ENCODE data around the gene LAMA3. TPM values are rescaled to one million over a fixed set of nuclear protein-coding genes. Genes with fewer than 3 reads are reported as not detected.
"Not testable (repeated sequence)": the region's sequence is repeated elsewhere in the genome, so short reads cannot be mapped to it uniquely, and the experiment has no call there.

The LAMA3 gene
- total RNA-seq, 2 experiments from 2014 or later: 0.07 TPM; not detected in 1

- peak; percentile 31 for DNase-seq
- POLR2A ChIA-PET; H3K27ac Mint-ChIP-seq; H3K36me3 Mint-ChIP-seq; intact Hi-C loops (cut with micrococcal nuclease); H3K4me3 Mint-ChIP-seq; H3K9me3 Mint-ChIP-seq; CTCF ChIA-PET: not testable (repeated sequence)
- peaks cover 15% of the 10 kb centered on the region for H3K4me1 Mint-ChIP-seq (ENCODE audit: low read depth)
- H3K27me3 Mint-ChIP-seq: peaks cover 16% of the 10 kb centered on the region
Observed at GRCh38 chr18:23741967-23742366, 52.7 kb downstream of the LAMA3 start.

- Mint-ChIP-seq H3K27ac (no peak overlapping the region), H3K4me3 (no peak overlapping the region), H3K27me3 (peaks cover 21% of the 10 kb centered on the region), H3K4me1 (ENCODE audit: low read depth) (peaks cover 5% of the 10 kb centered on the region), H3K9me3 (no peaks in the 10 kb centered on the region), H3K36me3 (no peaks in the 10 kb centered on the region)
- ChIA-PET CTCF (interaction anchor here (0.6 to 1.2 kb wide), 2 partner anchors 26 to 299 kb away, joined by 3 read pairs; no protein-coding TSS in a partner anchor), POLR2A (no interaction called here)
- DNase-seq: no peak
- intact Hi-C loops (cut with micrococcal nuclease): no loop called here
Observed at GRCh38 chr18:23743733-23744333, 54.6 kb downstream of the LAMA3 start.

- H3K4me3 Mint-ChIP-seq: no peak overlapping the region
- H3K9me3 Mint-ChIP-seq: no peaks in the 10 kb centered on the region
- POLR2A ChIA-PET: no interaction called here
- intact Hi-C loops (cut with micrococcal nuclease): no loop called here
- no peak for DNase-seq
- peaks cover 2% of the 10 kb centered on the region for H3K4me1 Mint-ChIP-seq (ENCODE audit: low read depth)
- H3K27ac Mint-ChIP-seq: no peak overlapping the region
- no peaks in the 10 kb centered on the region for H3K36me3 Mint-ChIP-seq
- peaks cover 28% of the 10 kb centered on the region for H3K27me3 Mint-ChIP-seq
- CTCF ChIA-PET: no interaction called here
Observed at GRCh38 chr18:23745366-23745765, 56.1 kb downstream of the LAMA3 start.

GRCh38 chr18:23746851-23747250, 57.6 kb downstream of the LAMA3 start:
- Mint-ChIP-seq H3K36me3 (no peaks in the 10 kb centered on the region), H3K27me3 (peaks cover 28% of the 10 kb centered on the region)
- POLR2A ChIA-PET: no interaction called here

GRCh38 chr18:23752363-23752762, 63.1 kb downstream of the LAMA3 start:
- intact Hi-C loops (cut with micrococcal nuclease): no loop called here
- Mint-ChIP-seq H3K4me3 (no peak overlapping the region), H3K36me3 (no peaks in the 10 kb centered on the region), H3K27ac (no peak overlapping the region), H3K27me3 (peaks cover 12% of the 10 kb centered on the region), H3K9me3 (no peaks in the 10 kb centered on the region), H3K4me1 (ENCODE audit: low read depth) (no peaks in the 10 kb centered on the region)
- ChIA-PET POLR2A (no interaction called here), CTCF (no interaction called here)
- no peak for DNase-seq

More at GRCh38 chr18:23746851-23747250, 57.6 kb downstream of the LAMA3 start:
- CTCF ChIA-PET: no interaction called here
- Mint-ChIP-seq H3K4me1 (ENCODE audit: low read depth) (peaks cover 2% of the 10 kb centered on the region), H3K27ac (no peak overlapping the region), H3K4me3 (no peak overlapping the region), H3K9me3 (no peaks in the 10 kb centered on the region)
- DNase-seq: no peak
- intact Hi-C loops (cut with micrococcal nuclease): no loop called here

- Mint-ChIP-seq H3K36me3 (no peaks in the 10 kb centered on the region), H3K27ac (no peak overlapping the region), H3K27me3 (peaks cover 8% of the 10 kb centered on the region), H3K4me3 (no peak overlapping the region), H3K4me1 (ENCODE audit: low read depth) (no peaks in the 10 kb centered on the region), H3K9me3 (no peaks in the 10 kb centered on the region)
- ChIA-PET CTCF (no interaction called here), POLR2A (no interaction called here)
- intact Hi-C loops (cut with micrococcal nuclease): no loop called here
- DNase-seq: no peak
Observed at GRCh38 chr18:23752796-23753195, 63.5 kb downstream of the LAMA3 start.

- Mint-ChIP-seq H3K9me3 (no peaks in the 10 kb centered on the region), H3K27me3 (peaks cover 5% of the 10 kb centered on the region), H3K4me3 (no peak overlapping the region), H3K27ac (no peak overlapping the region), H3K36me3 (no peaks in the 10 kb centered on the region), H3K4me1 (ENCODE audit: low read depth) (no peaks in the 10 kb centered on the region)
- no peak for DNase-seq
- ChIA-PET CTCF (no interaction called here), POLR2A (no interaction called here)
- intact Hi-C loops (cut with micrococcal nuclease): no loop called here
Observed at GRCh38 chr18:23756590-23757436, 67.6 kb downstream of the LAMA3 start.

- H3K4me1 Mint-ChIP-seq (ENCODE audit: low read depth): no peaks in the 10 kb centered on the region
- ChIA-PET POLR2A (no interaction called here), CTCF (no interaction called here)
- intact Hi-C loops (cut with micrococcal nuclease): no loop called here
- no peak overlapping the region for H3K4me3 Mint-ChIP-seq
- H3K27ac Mint-ChIP-seq: no peak overlapping the region
- no peaks in the 10 kb centered on the region for H3K36me3 Mint-ChIP-seq
- peaks cover 5% of the 10 kb centered on the region for H3K27me3 Mint-ChIP-seq
- no peaks in the 10 kb centered on the region for H3K9me3 Mint-ChIP-seq
- no peak for DNase-seq
Observed at GRCh38 chr18:23757437-23757733, 68.1 kb downstream of the LAMA3 start.

GRCh38 chr18:23758281-23758680, 69.0 kb downstream of the LAMA3 start:
- intact Hi-C loops (cut with micrococcal nuclease): no loop called here
- no peaks in the 10 kb centered on the region for H3K36me3 Mint-ChIP-seq
- ChIA-PET CTCF (no interaction called here), POLR2A (no interaction called here)
- no peak overlapping the region for H3K4me3 Mint-ChIP-seq
- H3K4me1 Mint-ChIP-seq (ENCODE audit: low read depth): no peaks in the 10 kb centered on the region
- peaks cover 5% of the 10 kb centered on the region for H3K27me3 Mint-ChIP-seq
- H3K27ac Mint-ChIP-seq: no peak overlapping the region
- no peak for DNase-seq
- no peaks in the 10 kb centered on the region for H3K9me3 Mint-ChIP-seq

GRCh38 chr18:23761941-23762340, 72.7 kb downstream of the LAMA3 start:
- Mint-ChIP-seq H3K4me3 (no peak overlapping the region), H3K27me3 (peaks cover 6% of the 10 kb centered on the region), H3K36me3 (no peaks in the 10 kb centered on the region), H3K4me1 (ENCODE audit: low read depth) (no peaks in the 10 kb centered on the region), H3K27ac (no peak overlapping the region), H3K9me3 (no peaks in the 10 kb centered on the region)
- POLR2A ChIA-PET: no interaction called here
- CTCF ChIA-PET: no interaction called here
- intact Hi-C loops (cut with micrococcal nuclease): no loop called here
- no peak for DNase-seq

GRCh38 chr18:23763343-23763742, 74.1 kb downstream of the LAMA3 start:
- Mint-ChIP-seq H3K27me3 (peaks cover 6% of the 10 kb centered on the region), H3K4me1 (ENCODE audit: low read depth) (no peaks in the 10 kb centered on the region), H3K27ac (no peak overlapping the region), H3K9me3 (peaks cover 7% of the 10 kb centered on the region), H3K36me3 (no peaks in the 10 kb centered on the region), H3K4me3 (no peak overlapping the region)
- intact Hi-C loops (cut with micrococcal nuclease): no loop called here
- POLR2A ChIA-PET: no interaction called here
- DNase-seq: no peak
- CTCF ChIA-PET: no interaction called here

- H3K4me1 Mint-ChIP-seq (ENCODE audit: low read depth): no peaks in the 10 kb centered on the region
- no peak overlapping the region for H3K4me3 Mint-ChIP-seq
- DNase-seq: no peak
- peaks cover 1% of the 10 kb centered on the region for H3K27me3 Mint-ChIP-seq
- no peak overlapping the region for H3K27ac Mint-ChIP-seq
- intact Hi-C loops (cut with micrococcal nuclease): no loop called here
- H3K9me3 Mint-ChIP-seq: peaks cover 12% of the 10 kb centered on the region
- H3K36me3 Mint-ChIP-seq: no peaks in the 10 kb centered on the region
- ChIA-PET POLR2A (no interaction called here), CTCF (no interaction called here)
Observed at GRCh38 chr18:23765931-23766330, 76.7 kb downstream of the LAMA3 start.

GRCh38 chr18:23772327-23773024, 83.2 kb downstream of the LAMA3 start:
- POLR2A ChIA-PET: no interaction called here

More at GRCh38 chr18:23772327-23773024, 83.2 kb downstream of the LAMA3 start:
- CTCF ChIA-PET: no interaction called here
- H3K9me3 Mint-ChIP-seq: peaks cover 12% of the 10 kb centered on the region
- H3K4me1 Mint-ChIP-seq (ENCODE audit: low read depth): no peaks in the 10 kb centered on the region
- DNase-seq: no peak
- no peak overlapping the region for H3K27ac Mint-ChIP-seq
- no peak overlapping the region for H3K4me3 Mint-ChIP-seq
- H3K36me3 Mint-ChIP-seq: no peaks in the 10 kb centered on the region
- intact Hi-C loops (cut with micrococcal nuclease): no loop called here
- H3K27me3 Mint-ChIP-seq: peaks cover 5% of the 10 kb centered on the region
